Mucosa of rectum (tissue), 2 donors: ENCODE results near the gene TTC3.

Experiments used
- H3K27ac ChIP-seq, 2 donors: one replicate each; pipeline ENCODE4 v1.7.0; 2013; ENCODE audit warnings: inconsistent platforms in 2 of 2, low read depth in 2 of 2, low read length in 2 of 2
- H3K27me3 ChIP-seq, 2 donors: one replicate each; pipeline ENCODE4 v1.7.0; 2013; ENCODE audit warnings: low read length in 2 of 2; ENCODE audit not compliant: control insufficient read depth in 2 of 2, insufficient read depth in 2 of 2
- H3K36me3 ChIP-seq, 2 donors: one replicate each; pipeline ENCODE4 v1.7.0; 2013; ENCODE audit warnings: low read length in 2 of 2; ENCODE audit not compliant: control insufficient read depth in 2 of 2, insufficient read depth in 2 of 2
- H3K4me1 ChIP-seq, 2 donors: one replicate each; pipeline ENCODE4 v1.7.0; 2013; ENCODE audit warnings: low read length in 2 of 2, mild to moderate bottlenecking in 1 of 2; ENCODE audit not compliant: control insufficient read depth in 2 of 2, insufficient read depth in 2 of 2
- H3K4me3 ChIP-seq, 2 donors: one replicate each; pipeline ENCODE4 v1.7.0; 2013; ENCODE audit warnings: low read length in 2 of 2
- H3K9ac ChIP-seq, 2 donors: one replicate each; pipeline ENCODE4 v1.7.0; 2013; ENCODE audit warnings: low read length in 2 of 2, low read depth in 1 of 2, mild to moderate bottlenecking in 1 of 2
- H3K9me3 ChIP-seq, 2 donors: one replicate each; pipeline ENCODE4 v1.7.0; 2013; ENCODE audit warnings: low read length in 2 of 2; ENCODE audit not compliant: control insufficient read depth in 2 of 2
- donor health status: healthy.
- donor health status: Normal muscosa, but diverticular disease.

TTC3 gene

DNA sequence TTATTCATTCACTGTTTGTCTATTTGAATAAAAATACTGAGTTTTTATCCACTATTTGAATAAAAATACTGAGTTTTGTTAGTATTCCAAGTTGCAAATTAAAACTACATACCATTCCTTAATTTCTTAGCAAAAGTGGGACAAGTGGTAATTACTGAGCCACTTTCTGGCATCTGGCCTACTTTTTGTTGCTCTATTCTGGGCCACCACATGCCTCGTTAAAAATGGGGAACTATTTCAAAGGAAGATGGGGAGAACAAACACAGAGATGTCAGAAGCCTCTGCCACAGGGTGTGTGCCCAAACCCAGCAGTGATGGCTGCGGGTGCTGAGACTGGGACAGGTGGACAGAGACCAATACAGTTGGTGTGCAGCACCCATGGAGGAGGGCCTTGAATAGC, 14.8 kb upstream of the TTC3 start:
- Histone ChIP-seq H3K27me3 (no peaks in the 10 kb centered on the region), H3K27ac (no peak overlapping the region), H3K4me3 (no peak overlapping the region), H3K9ac (no peak overlapping the region), H3K9me3 (no peaks in the 10 kb centered on the region), H3K4me1 (peaks cover 8 to 9% of the 10 kb centered on the region in 2 donors), H3K36me3 (no peaks in the 10 kb centered on the region)

DNA sequence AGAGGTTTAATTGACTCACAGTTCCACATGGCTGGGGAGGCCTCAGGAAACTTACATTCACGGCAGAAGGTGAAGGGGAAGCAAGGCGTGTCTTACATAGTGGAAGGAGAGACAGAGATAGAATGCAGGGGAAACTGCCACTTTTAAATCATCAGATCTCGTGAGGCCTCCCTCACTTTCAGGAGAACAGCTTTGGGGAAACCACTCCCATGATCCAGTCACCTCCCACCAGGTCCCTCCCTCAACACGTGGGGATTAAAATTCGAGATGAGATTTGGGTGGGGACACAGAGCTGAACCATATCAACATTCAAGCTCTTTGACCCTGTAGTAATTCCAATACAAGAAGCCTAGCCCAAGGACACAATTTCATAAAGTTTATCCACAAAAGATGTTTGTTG, 13.9 kb upstream of the TTC3 start:
- Histone ChIP-seq H3K36me3 (no peaks in the 10 kb centered on the region), H3K9ac (no peak overlapping the region), H3K9me3 (no peaks in the 10 kb centered on the region), H3K27me3 (no peaks in the 10 kb centered on the region), H3K4me1 (peaks cover 8 to 9% of the 10 kb centered on the region in 2 donors), H3K4me3 (no peak overlapping the region), H3K27ac (no peak overlapping the region)

DNA sequence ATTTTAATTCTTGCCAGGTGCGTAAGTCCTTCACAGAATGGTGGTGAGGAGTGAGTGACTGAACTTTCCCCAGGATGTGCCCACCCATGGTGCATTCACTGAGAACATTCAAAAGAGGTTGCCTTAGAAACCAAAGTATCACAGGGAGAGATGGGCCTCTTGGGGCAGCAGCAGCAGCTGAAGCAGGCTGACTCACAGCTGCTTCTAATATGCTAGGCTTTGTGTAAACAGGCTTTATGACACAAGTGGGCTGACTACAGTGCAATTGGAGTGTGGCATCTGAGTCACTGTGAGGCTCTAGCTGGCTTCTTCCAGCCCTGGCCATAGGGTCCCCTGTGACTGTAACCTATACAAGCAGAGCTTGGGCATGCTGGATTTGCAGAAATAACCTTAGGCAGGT, 12.8 kb upstream of the TTC3 start:
- H3K27me3 ChIP-seq, result no peaks in the 10 kb centered on the region
- no peaks in the 10 kb centered on the region for H3K36me3 ChIP-seq
- peak overlapping the region; percentile 38 to 39 for H3K27ac ChIP-seq
- peaks cover 8 to 9% of the 10 kb centered on the region in 2 donors for H3K4me1 ChIP-seq
- no peak overlapping the region for H3K9ac ChIP-seq
- H3K4me3 ChIP-seq, result no peak overlapping the region
- H3K9me3 ChIP-seq, result no peaks in the 10 kb centered on the region

DNA sequence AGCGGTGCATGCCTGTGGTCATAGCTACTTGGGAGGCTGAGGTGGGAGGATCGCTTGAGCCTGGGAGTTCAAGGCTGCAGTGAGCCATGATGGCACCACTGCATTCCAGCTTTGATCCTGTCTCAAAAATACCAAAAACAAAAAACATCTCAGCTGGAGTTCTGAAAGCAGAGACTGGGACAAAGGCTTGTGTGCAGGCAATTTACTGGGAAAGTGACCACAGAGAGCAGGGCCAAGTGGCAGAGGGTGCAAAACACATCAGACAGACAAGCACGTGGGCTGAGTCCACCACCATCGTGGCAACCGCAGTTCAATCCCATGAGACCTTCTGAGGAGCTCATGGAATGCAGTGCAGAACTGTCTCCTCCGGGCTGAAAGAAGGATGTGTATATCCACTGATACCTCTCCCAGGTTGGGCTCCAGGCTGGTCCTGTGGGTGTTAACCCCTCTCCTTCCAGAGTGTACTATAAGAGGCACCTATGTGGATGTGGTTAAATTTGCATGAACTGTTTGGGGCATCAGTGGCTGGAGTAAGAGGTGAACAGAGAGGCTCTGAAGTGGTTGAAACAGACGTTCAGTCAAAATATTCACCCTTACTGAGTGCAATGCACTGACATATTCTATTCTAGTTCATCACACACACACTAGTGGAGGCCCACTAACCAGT, 11.0 kb upstream of the TTC3 start:
- H3K27ac ChIP-seq, result no peak overlapping the region
- H3K27me3 ChIP-seq, result no peaks in the 10 kb centered on the region
- H3K4me3 ChIP-seq, result no peak overlapping the region
- peaks cover 0 to 5% of the 10 kb centered on the region in 2 donors for H3K36me3 ChIP-seq
- H3K4me1 ChIP-seq, result peaks cover 8 to 9% of the 10 kb centered on the region in 2 donors
- H3K9ac ChIP-seq, result no peak overlapping the region
- no peaks in the 10 kb centered on the region for H3K9me3 ChIP-seq

DNA sequence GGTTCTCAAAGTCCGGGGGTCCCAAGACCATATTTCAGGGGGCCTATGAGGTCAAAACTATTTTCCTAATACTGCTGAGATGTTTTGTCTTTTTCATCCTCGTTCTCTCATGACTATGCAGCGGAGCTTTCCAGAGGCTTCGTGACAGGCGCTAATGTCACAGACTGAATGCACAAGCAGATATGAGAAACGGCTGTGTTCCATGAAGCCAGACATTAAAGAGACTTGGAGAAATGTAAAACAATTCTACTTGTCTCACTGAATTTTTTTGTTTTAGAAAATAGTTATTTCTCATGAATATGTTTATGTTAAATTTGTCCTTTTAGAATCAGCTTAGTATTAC, 10.5 kb upstream of the TTC3 start:
- Histone ChIP-seq H3K9ac (no peak overlapping the region), H3K4me3 (no peak overlapping the region), H3K9me3 (no peaks in the 10 kb centered on the region), H3K36me3 (peaks cover 0 to 6% of the 10 kb centered on the region in 2 donors), H3K27me3 (no peaks in the 10 kb centered on the region), H3K4me1 (peaks cover 8 to 9% of the 10 kb centered on the region in 2 donors), H3K27ac (no peak overlapping the region)

DNA sequence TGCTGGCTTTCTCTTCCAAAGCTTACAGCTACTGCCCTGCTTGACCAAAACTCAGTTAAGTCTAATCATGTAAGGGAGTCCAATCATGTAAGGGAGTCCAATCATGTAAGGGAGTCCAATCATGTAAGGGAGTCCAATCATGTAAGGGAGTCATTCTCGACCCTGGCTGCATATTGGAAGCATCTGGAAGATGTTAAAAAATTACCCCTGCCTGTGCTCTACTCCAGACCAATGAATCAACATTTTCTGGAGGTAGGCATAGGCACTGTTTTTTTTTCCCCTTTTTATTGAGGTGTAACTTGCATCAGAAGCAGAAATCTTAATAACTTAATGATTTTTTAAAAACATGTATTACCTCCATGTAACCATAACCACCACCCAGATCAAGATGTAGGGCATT, 9.6 kb upstream of the TTC3 start:
- Histone ChIP-seq H3K36me3 (peaks cover 0 to 6% of the 10 kb centered on the region in 2 donors), H3K27me3 (no peaks in the 10 kb centered on the region), H3K9me3 (no peaks in the 10 kb centered on the region), H3K4me3 (no peak overlapping the region), H3K4me1 (peaks cover 8 to 9% of the 10 kb centered on the region in 2 donors), H3K9ac (no peak overlapping the region), H3K27ac (no peak overlapping the region)

DNA sequence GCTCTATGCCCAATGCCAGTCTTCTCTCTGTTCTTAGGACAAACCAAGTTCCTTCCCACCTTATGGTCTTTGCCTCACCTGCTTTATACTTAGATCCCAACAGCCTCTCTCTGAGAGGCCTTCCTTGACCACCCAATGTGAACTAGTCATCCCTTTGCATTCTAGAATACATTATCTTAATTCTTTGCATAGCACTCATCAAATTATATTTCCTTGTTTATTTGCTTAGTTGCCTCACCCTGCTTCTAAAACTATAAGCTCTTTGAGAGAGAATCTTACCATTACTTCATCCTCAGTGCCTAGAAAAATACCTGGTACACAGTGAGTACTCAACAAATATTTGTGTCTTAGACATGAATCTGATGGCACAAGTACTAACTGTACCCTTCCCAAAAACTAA, 8.2 kb upstream of the TTC3 start:
- H3K4me3 ChIP-seq, result no peak overlapping the region
- H3K27ac ChIP-seq, result no peak overlapping the region
- peaks cover 0 to 8% of the 10 kb centered on the region in 2 donors for H3K36me3 ChIP-seq
- no peaks in the 10 kb centered on the region for H3K27me3 ChIP-seq
- H3K4me1 ChIP-seq, result peaks cover 8 to 9% of the 10 kb centered on the region in 2 donors
- H3K9ac ChIP-seq, result no peak overlapping the region
- no peaks in the 10 kb centered on the region for H3K9me3 ChIP-seq

DNA sequence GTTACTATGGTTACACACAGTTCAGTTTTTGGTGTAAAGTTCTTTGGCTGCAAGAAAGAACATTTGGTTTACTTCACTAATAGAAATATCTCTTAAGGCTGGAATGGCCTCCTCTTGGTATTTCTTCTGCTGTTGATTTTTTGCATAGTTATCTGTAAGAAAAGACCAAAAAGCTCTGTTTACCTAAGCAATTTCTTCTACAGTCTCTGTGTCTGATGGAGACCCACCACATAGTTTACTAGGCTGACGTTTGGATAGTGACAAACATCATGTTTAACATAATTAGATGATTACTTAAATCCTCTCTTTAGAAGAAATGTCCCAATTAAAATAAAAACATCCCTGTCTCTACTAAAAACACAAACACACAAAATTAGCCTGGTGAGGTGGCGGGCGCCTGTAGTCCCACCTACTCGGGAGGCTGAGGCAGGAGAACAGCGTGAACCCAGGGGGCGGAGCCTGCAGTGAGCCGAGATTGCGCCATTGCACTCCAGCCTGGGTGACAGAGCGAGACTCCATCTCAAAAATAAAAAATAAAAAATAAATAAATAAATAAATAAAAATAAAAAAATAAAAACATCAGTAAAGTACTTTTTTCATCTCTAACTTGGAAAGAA, 7.4 kb upstream of the TTC3 start:
- Histone ChIP-seq H3K4me1 (peaks cover 1 to 2% of the 10 kb centered on the region in 2 donors), H3K9me3 (no peaks in the 10 kb centered on the region), H3K27ac (no peak overlapping the region), H3K27me3 (no peaks in the 10 kb centered on the region), H3K4me3 (no peak overlapping the region), H3K36me3 (peaks cover 0 to 8% of the 10 kb centered on the region in 2 donors), H3K9ac (no peak overlapping the region)

DNA sequence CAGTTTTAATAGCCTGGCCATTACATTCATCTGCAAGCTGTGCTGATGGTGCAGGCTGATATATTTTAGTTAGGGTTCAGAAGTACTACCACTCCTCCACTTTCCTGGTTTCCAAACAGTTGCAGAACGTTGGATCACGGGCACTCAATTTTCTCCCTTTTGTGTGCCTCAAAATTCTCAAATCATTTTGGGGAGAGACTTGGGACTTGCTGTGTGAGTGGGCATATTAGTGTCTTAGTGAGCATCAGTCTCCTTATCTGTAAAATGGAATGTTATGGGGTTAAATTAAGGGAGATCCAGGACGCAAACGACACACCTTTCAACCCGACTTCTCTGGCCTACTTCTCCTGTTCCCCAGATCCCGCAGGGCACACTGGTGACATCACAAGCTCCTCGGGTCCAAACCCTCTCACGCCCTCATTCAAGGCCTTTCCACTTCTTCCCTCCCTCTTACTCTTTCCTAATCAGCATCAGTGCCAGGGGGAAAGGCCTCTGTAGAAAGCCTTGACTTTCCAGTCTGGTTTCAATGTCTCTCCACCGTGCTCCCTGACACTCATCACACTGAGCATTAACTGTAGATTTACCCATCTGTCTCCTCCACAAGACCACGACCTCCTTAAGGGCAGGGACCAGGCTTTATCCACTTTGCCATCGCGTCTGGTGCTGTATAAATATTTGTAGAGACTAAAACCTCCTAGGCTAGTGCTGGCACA, 1.3 kb upstream of the TTC3 start:
- H3K4me1 ChIP-seq, result peaks cover 16 to 18% of the 10 kb centered on the region in 2 donors

DNA sequence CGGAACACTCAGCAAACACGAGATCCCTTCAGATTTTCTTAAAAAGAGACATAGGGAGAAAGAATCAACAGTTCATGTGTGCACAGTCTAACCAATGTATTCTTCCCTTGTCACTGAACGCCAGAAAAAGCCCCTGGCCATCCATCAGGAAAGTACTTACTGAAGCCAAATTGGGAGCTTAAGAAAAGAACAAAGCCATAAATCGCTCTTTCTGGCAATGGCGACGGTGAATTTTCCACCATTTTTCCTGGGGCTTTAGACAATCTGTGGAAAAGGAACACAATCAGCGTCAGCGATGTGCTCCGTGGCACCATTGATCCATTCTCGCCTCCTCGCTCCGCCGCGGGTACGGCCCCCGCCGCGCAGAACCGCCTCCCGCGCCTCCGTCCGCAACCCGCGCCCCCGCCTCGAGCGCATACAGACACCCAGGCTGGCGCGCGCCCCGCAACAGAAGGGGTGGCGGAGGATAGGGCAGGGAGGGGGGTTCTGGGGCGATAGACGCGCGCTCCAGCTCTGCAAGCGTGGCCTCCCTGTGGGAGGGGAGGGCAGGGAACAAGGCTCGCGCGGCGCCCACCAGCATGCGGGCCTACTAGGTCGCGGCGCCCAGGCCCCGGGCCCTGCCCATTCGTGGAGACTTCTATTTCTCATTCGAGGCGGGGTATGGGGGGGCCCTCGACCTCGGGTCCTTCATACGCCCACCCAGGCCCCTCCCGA, 623 bp upstream of the TTC3 start:
- Histone ChIP-seq H3K9me3 (no peaks in the 10 kb centered on the region), H3K27me3 (no peaks in the 10 kb centered on the region), H3K4me3 (peak overlapping the region; percentile 79 to 94), H3K9ac (peak overlapping the region; percentile 95 to 97), H3K4me1 (peaks cover 16 to 18% of the 10 kb centered on the region in 2 donors), H3K27ac (peak overlapping the region; percentile 98), H3K36me3 (peaks cover 0 to 3% of the 10 kb centered on the region in 2 donors)

More for the DNA sequence above, 1.3 kb upstream of the TTC3 start:
- Histone ChIP-seq H3K9ac (peak overlapping the region; percentile 95 to 97), H3K36me3 (peaks cover 0 to 6% of the 10 kb centered on the region in 2 donors), H3K4me3 (peak overlapping the region; percentile 79 to 94), H3K9me3 (no peaks in the 10 kb centered on the region), H3K27me3 (no peaks in the 10 kb centered on the region), H3K27ac (peak overlapping the region; percentile 98)
